HCT116 (cell line): ENCODE measurements around the gene TROAP. TPM values are rescaled to one million over a fixed set of nuclear protein-coding genes. Genes with fewer than 3 reads are reported as not detected.

Experiments used
- ATAC-seq: fragments of 200-7000 bp; cut with Tn5 transposase; 2 replicates; pipeline ENCODE4 v1.9.1; 2020; ENCODE audit warnings: mild to moderate bottlenecking, moderate library complexity
- BruUV-seq: library from RNA; stranded (reverse); fragments of 400-500 nt; replicated peaks from 2 replicates; lab custom pipeline; 2021; lab: Mats Ljungman, UMichigan
- CTCF ChIA-PET: fragments of 300-600 bp; sonication (Branson Sonifier 250); formaldehyde crosslinking; loops from one replicate; lab custom pipeline; 2021; ENCODE audit warnings: antibody characterized with exemption; lab: Charles Lee
- POLR2A ChIA-PET: fragments of 300-600, 350-600 bp; sonication (Branson Sonifier 250); formaldehyde crosslinking; loops from one replicate; lab custom pipeline; 2021; ENCODE audit warnings: antibody characterized with exemption; lab: Charles Lee
- RAD21 ChIA-PET, 2 experiments: fragments of 300-600 bp; sonication (Branson Sonifier 250); formaldehyde crosslinking; loops; one replicate each; lab custom pipeline; 2023; ENCODE audit warnings: low total read pairs in 2 of 2; ENCODE audit not compliant: uncharacterized antibody in 2 of 2, unreplicated experiment in 2 of 2, low non-redundant PET in 1 of 2; lab: Charles Lee
- DNase-seq: peaks from one replicate; pipeline ENCODE4 v3.0.0-alpha.2; 2010; ENCODE audit warnings: low read depth, low spot score
- H2AFZ ChIP-seq: fragments of 200-600 bp; shearing (Covaris generic), sonication (generic); 2 replicates; pipeline ENCODE4 v1.6.1; 2017; ENCODE audit warnings: low read depth, mixed run types, mixed read lengths, antibody characterized with exemption, low read length; ENCODE audit not compliant: poor library complexity, severe bottlenecking
- H3K27ac ChIP-seq: 2 replicates; pipeline ENCODE4 v1.5.1; 2012; ENCODE audit warnings: low read depth, low read length
- H3K27me3 ChIP-seq: fragments of 200-600 bp; sonication (generic); 2 replicates; pipeline ENCODE4 v1.6.1; 2016; ENCODE audit warnings: mixed run types, low read length, mixed read lengths; ENCODE audit not compliant: insufficient read depth
- H3K36me3 ChIP-seq, 2 experiments: fragments of 200-500 bp in 1 of 2; fragments of 200-600 bp in 1 of 2; sonication (Bioruptor generic) in 1 of 2; sonication (generic) in 1 of 2; 2 replicates each; pipeline versions ENCODE4 v1.5.1 to v1.6.1; 2014 to 2016; ENCODE audit warnings: low read length in 2 of 2, inconsistent platforms in 1 of 2, mixed read lengths in 1 of 2, mixed run types in 1 of 2; ENCODE audit not compliant: insufficient read depth in 2 of 2, control insufficient read depth in 1 of 2
- H3K4me1 ChIP-seq, 2 experiments: fragments of 200-600 bp in 1 of 2; sonication (generic) in 1 of 2; 2 replicates each; pipeline versions ENCODE4 v1.5.1 to v1.6.1; 2012 to 2017; ENCODE audit warnings: low read length in 2 of 2, inconsistent platforms in 1 of 2, mild to moderate bottlenecking in 1 of 2, mixed read lengths in 1 of 2, mixed run types in 1 of 2, moderate library complexity in 1 of 2; ENCODE audit not compliant: insufficient read depth in 2 of 2, control insufficient read depth in 1 of 2
- H3K4me2 ChIP-seq: fragments of 200-600 bp; sonication (generic); 2 replicates; pipeline ENCODE4 v1.6.1; 2017; ENCODE audit warnings: mixed run types, low read length, mixed read lengths
- H3K4me3 ChIP-seq, 2 experiments: fragments of 200-600 bp in 1 of 2; sonication (generic) in 1 of 2; replicated peaks in 1 of 2; 2 replicates each; pipeline ENCODE4 v1.5.1; 2011 to 2016; ENCODE audit warnings: low read length in 2 of 2, control low read depth in 1 of 2, low read depth in 1 of 2, mild to moderate bottlenecking in 1 of 2, mixed read lengths in 1 of 2, mixed run types in 1 of 2
- H3K79me2 ChIP-seq: fragments of 200-600 bp; sonication (generic); 2 replicates; pipeline ENCODE4 v1.6.1; 2017; ENCODE audit warnings: mild to moderate bottlenecking, mixed run types, low read length, moderate library complexity, mixed read lengths; ENCODE audit not compliant: insufficient read depth
- H3K9ac ChIP-seq: fragments of 200-600 bp; sonication (generic); 2 replicates; pipeline ENCODE4 v1.6.1; 2016; ENCODE audit warnings: low read length, mixed read lengths
- H3K9me2 ChIP-seq: fragments of 200-600 bp; sonication (generic), shearing (Covaris generic); 2 replicates; pipeline ENCODE4 v1.6.1; 2017; ENCODE audit warnings: mixed run types, mild to moderate bottlenecking, moderate library complexity; ENCODE audit not compliant: insufficient read depth
- H3K9me3 ChIP-seq, 2 experiments: fragments of 200-500 bp in 1 of 2; fragments of 200-600 bp in 1 of 2; sonication (Bioruptor generic) in 1 of 2; sonication (generic) in 1 of 2; 2 replicates each; pipeline ENCODE4 v1.6.1; 2014 to 2017; ENCODE audit warnings: low read length in 2 of 2, mixed read lengths in 2 of 2, inconsistent platforms in 1 of 2, low read depth in 1 of 2, mild to moderate bottlenecking in 1 of 2, mixed run types in 1 of 2, moderate library complexity in 1 of 2; ENCODE audit not compliant: control insufficient read depth in 1 of 2, insufficient read depth in 1 of 2
- H4K20me1 ChIP-seq: fragments of 200-600 bp; sonication (generic), shearing (Covaris generic); 2 replicates; pipeline ENCODE4 v1.6.1; 2017; ENCODE audit warnings: mixed run types, mild to moderate bottlenecking, moderate library complexity; ENCODE audit not compliant: insufficient read depth
- CEBPB ChIP-seq: IDR thresholded peaks from 2 replicates; pipeline ENCODE4 v1.6.1; 2012; ENCODE audit warnings: low read depth
- EGR1 ChIP-seq: IDR thresholded peaks from 2 replicates; pipeline ENCODE4 v1.6.1; 2012; ENCODE audit warnings: low read depth
- FOSL1 ChIP-seq: IDR thresholded peaks from 2 replicates; pipeline ENCODE4 v1.6.1; 2012; ENCODE audit warnings: low read depth
- JUND ChIP-seq: IDR thresholded peaks from 2 replicates; pipeline ENCODE4 v1.6.1; 2012
- MAX ChIP-seq: IDR thresholded peaks from 2 replicates; pipeline ENCODE4 v1.6.1; 2012
- POLR2A ChIP-seq: IDR thresholded peaks from 2 replicates; pipeline ENCODE4 v1.7.0; 2011; ENCODE audit warnings: borderline replicate concordance; ENCODE audit not compliant: insufficient read depth, insufficient read length; ENCODE audit errors: extremely low read depth
- RAD21 ChIP-seq: IDR thresholded peaks from 2 replicates; pipeline ENCODE4 v1.6.1; 2012; ENCODE audit warnings: low read depth, mild to moderate bottlenecking
- SIN3A ChIP-seq: IDR thresholded peaks from 2 replicates; pipeline ENCODE4 v1.6.1; 2012; ENCODE audit warnings: low read depth
- SRF ChIP-seq: IDR thresholded peaks from 2 replicates; pipeline ENCODE4 v1.6.1; 2012; ENCODE audit warnings: low read depth
- TCF7L2 ChIP-seq: IDR thresholded peaks from 2 replicates; pipeline ENCODE4 v1.7.0; 2011; ENCODE audit warnings: borderline replicate concordance, inconsistent platforms; ENCODE audit not compliant: insufficient read depth, insufficient read length; ENCODE audit errors: extremely low read depth
- ZBTB33 ChIP-seq: IDR thresholded peaks from 2 replicates; pipeline ENCODE4 v1.6.1; 2011; ENCODE audit warnings: mild to moderate bottlenecking, low read length, moderate library complexity; ENCODE audit not compliant: insufficient replicate concordance; ENCODE audit errors: extremely low read depth
- ZFX ChIP-seq: fragments of 450-650 bp; IDR thresholded peaks from 2 replicates; pipeline ENCODE4 v1.6.1; 2017
- ZNF274 ChIP-seq: fragments of 200-500 bp; sonication (Bioruptor generic); IDR thresholded peaks from 2 replicates; pipeline ENCODE4 v1.6.1; 2014; ENCODE audit warnings: mild to moderate bottlenecking, low read depth, low read length, inconsistent platforms
- intact Hi-C: fragments of 100-400 bp; cut with micrococcal nuclease; formaldehyde crosslinking; loops from 2 replicates; pipeline ENCODE4 v1.10.0; 2022
- total RNA-seq: library from RNA; stranded (reverse); gene quantifications from one replicate; pipeline ENCODE4 v1.2.1, GENCODE V29; 2021; ENCODE audit not compliant: unreplicated experiment

TROAP gene
- total RNA-seq, 1 experiment from 2014 or later = 99.1 TPM

- Histone ChIP-seq H3K9ac (no peak overlapping the region), H3K4me3 (no peak overlapping the region), H3K4me1 (peaks cover 0 to 5% of the 10 kb centered on the region in 2 experiments; a peak in 2 of 4 replicates), H3K27me3 (no peaks in the 10 kb centered on the region), H2AFZ (no peak overlapping the region), H3K36me3 (no peaks in the 10 kb centered on the region), H3K79me2 (no peaks in the 10 kb centered on the region), H3K4me2 (no peak overlapping the region), H4K20me1 (no peaks in the 10 kb centered on the region), H3K27ac (no peak overlapping the region), H3K9me2 (no peaks in the 10 kb centered on the region), H3K9me3 (no peaks in the 10 kb centered on the region)
- ChIA-PET RAD21 (no interaction called here), CTCF (interaction anchor here (1.6 kb wide), 1 partner anchor 58 kb away, joined by 4 read pairs; no protein-coding TSS in a partner anchor), POLR2A (no interaction called here)
- intact Hi-C loops = no loop called here
- DNase-seq = no peak
- ATAC-seq = no peak
- TF ChIP-seq CEBPB = no peak
- no peak for TF ChIP-seq ZFX
- TF ChIP-seq JUND = no peak
- TF ChIP-seq RAD21 = no peak
- BruUV-seq = no TSS peak
Observed at GRCh38 chr12:49284672-49285071, 38.4 kb upstream of the TROAP start.

DNA sequence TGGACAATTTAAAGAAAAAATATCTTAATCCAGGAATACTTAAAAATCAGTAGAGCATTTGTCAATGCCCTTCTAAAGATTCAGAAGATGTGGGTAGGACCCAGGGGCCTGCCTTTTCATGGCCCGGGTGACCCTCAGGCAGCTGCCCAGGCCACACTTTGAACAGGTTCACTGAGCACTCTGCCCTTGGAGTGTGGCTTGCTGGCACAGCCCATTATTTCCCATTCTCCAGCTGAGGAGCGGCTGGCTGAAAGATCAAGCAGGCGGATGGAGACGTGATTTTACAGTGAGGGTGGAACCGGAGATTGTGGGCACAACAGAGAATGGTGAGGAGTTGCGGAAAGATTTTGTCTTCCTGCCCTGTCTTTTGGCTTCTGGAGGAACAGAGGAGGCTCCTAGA lies 35.2 kb upstream of the TROAP start:
- TF ChIP-seq SRF (no peak), EGR1 (no peak), MAX (no peak), ZBTB33 (no peak), FOSL1 (no peak), SIN3A (no peak), POLR2A (no peak), ZNF274 (no peak), ZFX (no peak), TCF7L2 (no peak)
- H3K27ac ChIP-seq = no peak overlapping the region
- H3K4me3 ChIP-seq = no peak overlapping the region
- H3K79me2 ChIP-seq = no peaks in the 10 kb centered on the region
- no peaks in the 10 kb centered on the region for H3K9me3 ChIP-seq
- H3K27me3 ChIP-seq = no peaks in the 10 kb centered on the region
- no peaks in the 10 kb centered on the region for H3K9me2 ChIP-seq
- H3K4me2 ChIP-seq = no peak overlapping the region
- ChIA-PET RAD21 (interaction anchor here in 1 of 2 experiments (1.8 kb wide), 1 partner anchor 70 kb away, joined by 7 read pairs; no protein-coding TSS in a partner anchor), CTCF (interaction anchor here (0.8 to 4.2 kb wide), 9 partner anchors 8 to 293 kb away, joined by 3 to 47 read pairs (median 11); partner anchors contain the start of gene DNAJC22), POLR2A (no interaction called here)
- H3K4me1 ChIP-seq = peaks cover 0 to 5% of the 10 kb centered on the region in 2 experiments; a peak in 2 of 4 replicates
- DNase-seq (no peak), ATAC-seq (peak; percentile 5; the same call in 1 of the 2 replicates)
- no peaks in the 10 kb centered on the region for H4K20me1 ChIP-seq
- intact Hi-C loops = loop anchor here (1.0 to 2.0 kb wide), 4 partner anchors 54 to 292 kb away; no protein-coding TSS in a partner anchor
- peak overlapping the region; percentile 5 for H2AFZ ChIP-seq
- BruUV-seq = no TSS peak
- no peaks in the 10 kb centered on the region for H3K36me3 ChIP-seq
- H3K9ac ChIP-seq = no peak overlapping the region
